ENCODE data around the gene AQP1.

GRCh38 chr7:30907527-30908267, 4.0 kb upstream of the AQP1 start:
- TF ChIP-seq CTCF (IDR thresholded peaks at IDR 0.05) (no peak), EZH2 (IDR thresholded peaks at IDR 0.05; ENCODE audit: borderline replicate concordance, insufficient read depth, low read depth, low read length, poor library complexity, severe bottlenecking) (no peak)
